DND-41 (cell line): ENCODE measurements around the gene CYP19A1.

Source experiments
- ATAC-seq: fragments of 200-7000 bp; cut with Tn5 transposase; 3 replicates; pipeline ENCODE4 v1.9.1; 2021; ENCODE audit warnings: low read depth; ENCODE audit not compliant: insufficient read depth
- DNase-seq: peaks from one replicate; pipeline ENCODE4 v3.0.0-alpha.2; 2020
- H2AFZ ChIP-seq: 2 replicates; pipeline ENCODE4 v1.6.0; 2012; ENCODE audit warnings: low read depth, low read length
- H3K27ac ChIP-seq: 2 replicates; pipeline ENCODE4 v1.5.1; 2012; ENCODE audit warnings: low read length, inconsistent platforms
- H3K27me3 ChIP-seq: fragments of 200-600 bp; sonication (generic); 2 replicates; pipeline ENCODE4 v1.6.0; 2012; ENCODE audit warnings: low read length, mild to moderate bottlenecking, inconsistent platforms; ENCODE audit not compliant: insufficient read depth, poor library complexity
- H3K36me3 ChIP-seq: 2 replicates; pipeline ENCODE4 v1.5.1; 2012; ENCODE audit warnings: low read length, inconsistent platforms; ENCODE audit not compliant: insufficient read depth
- H3K4me1 ChIP-seq: 2 replicates; pipeline ENCODE4 v1.5.1; 2012; ENCODE audit warnings: mild to moderate bottlenecking, low read length; ENCODE audit not compliant: insufficient read depth
- H3K4me2 ChIP-seq: 2 replicates; pipeline ENCODE4 v1.6.0; 2012; ENCODE audit warnings: mild to moderate bottlenecking, moderate library complexity, low read length, inconsistent platforms; ENCODE audit not compliant: insufficient read depth
- H3K4me3 ChIP-seq, 2 experiments: fragments of 200-600 bp in 1 of 2; shearing (Covaris generic) in 1 of 2; 2 replicates each; pipeline ENCODE4 v1.5.1; 2012 to 2016; ENCODE audit warnings: inconsistent platforms in 2 of 2, low read length in 2 of 2, mild to moderate bottlenecking in 2 of 2, low read depth in 1 of 2, moderate library complexity in 1 of 2
- H3K79me2 ChIP-seq: 2 replicates; pipeline ENCODE4 v1.6.0; 2012; ENCODE audit warnings: low read length, inconsistent platforms; ENCODE audit not compliant: insufficient read depth
- H3K9ac ChIP-seq: 2 replicates; pipeline ENCODE4 v1.6.0; 2012; ENCODE audit warnings: low read depth, mild to moderate bottlenecking, inconsistent platforms, low read length, moderate library complexity
- H3K9me3 ChIP-seq: 2 replicates; pipeline ENCODE4 v1.5.1; 2012; ENCODE audit warnings: low read length, moderate library complexity, mild to moderate bottlenecking, inconsistent platforms; ENCODE audit not compliant: insufficient read depth, severe bottlenecking
- H4K20me1 ChIP-seq: 2 replicates; pipeline ENCODE4 v1.6.0; 2012; ENCODE audit warnings: low read length; ENCODE audit not compliant: insufficient read depth
- CTCF ChIP-seq: IDR thresholded peaks from 2 replicates; pipeline ENCODE4 v1.5.1; 2012; ENCODE audit warnings: borderline replicate concordance, low read length, moderate library complexity, mild to moderate bottlenecking; ENCODE audit not compliant: poor library complexity, severe bottlenecking; ENCODE audit errors: extremely low read depth
- EZH2 ChIP-seq: IDR thresholded peaks from 3 replicates; pipeline ENCODE4 v1.6.1; 2012; ENCODE audit warnings: borderline replicate concordance, low read depth, mild to moderate bottlenecking, moderate library complexity, low read length, inconsistent platforms; ENCODE audit not compliant: severe bottlenecking

The CYP19A1 gene

GRCh38 chr15:51353976-51354375 is 15.6 kb upstream of the CYP19A1 start:
- Histone ChIP-seq H3K79me2 (no peaks in the 10 kb centered on the region), H3K36me3 (no peaks in the 10 kb centered on the region), H3K9me3 (no peaks in the 10 kb centered on the region), H3K4me1 (peaks cover 9% of the 10 kb centered on the region), H3K27ac (no peak overlapping the region), H3K9ac (no peak overlapping the region), H2AFZ (no peak overlapping the region), H4K20me1 (no peaks in the 10 kb centered on the region), H3K4me2 (no peak overlapping the region), H3K4me3 (no peak overlapping the region), H3K27me3 (no peaks in the 10 kb centered on the region)
- DNase-seq (no peak), ATAC-seq (no peak)
- TF ChIP-seq CTCF = no peak
- TF ChIP-seq EZH2 = no peak

DNA sequence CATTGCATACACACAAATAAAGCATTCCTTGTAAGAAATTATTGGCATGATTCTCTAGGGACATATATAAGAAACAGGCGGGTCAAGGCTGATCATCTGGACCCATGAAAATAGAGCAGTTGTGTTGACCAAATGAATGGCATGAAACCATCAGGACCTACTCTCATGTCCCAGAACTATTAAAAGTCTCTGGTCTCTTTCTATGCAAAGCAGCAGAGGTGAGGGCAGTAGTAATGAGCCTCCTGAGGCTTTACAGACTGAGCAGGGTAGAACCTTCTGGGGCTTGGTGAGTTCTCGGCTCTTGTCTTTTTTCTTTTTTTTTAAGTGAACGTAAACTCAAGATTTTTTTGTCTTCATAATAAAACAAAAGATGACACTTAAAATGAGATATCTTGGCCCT is 12.3 kb upstream of the CYP19A1 start:
- no peak overlapping the region for H3K9ac ChIP-seq
- no peak overlapping the region for H3K27ac ChIP-seq
- H3K27me3 ChIP-seq = no peaks in the 10 kb centered on the region
- no peak overlapping the region for H2AFZ ChIP-seq
- no peak for TF ChIP-seq CTCF
- no peak for TF ChIP-seq EZH2
- H4K20me1 ChIP-seq = no peaks in the 10 kb centered on the region
- no peaks in the 10 kb centered on the region for H3K4me1 ChIP-seq
- H3K9me3 ChIP-seq = no peaks in the 10 kb centered on the region
- no peaks in the 10 kb centered on the region for H3K36me3 ChIP-seq
- H3K4me2 ChIP-seq = no peak overlapping the region
- no peak overlapping the region for H3K4me3 ChIP-seq
- ATAC-seq = no peak
- DNase-seq = no peak
- H3K79me2 ChIP-seq = no peaks in the 10 kb centered on the region

- no peak for TF ChIP-seq EZH2
- no peak for TF ChIP-seq CTCF
- no peaks in the 10 kb centered on the region for H3K27me3 ChIP-seq
- H3K27ac ChIP-seq = no peak overlapping the region
- no peak overlapping the region for H2AFZ ChIP-seq
- H3K9ac ChIP-seq = no peak overlapping the region
- H3K36me3 ChIP-seq = no peaks in the 10 kb centered on the region
- no peak for ATAC-seq
- no peaks in the 10 kb centered on the region for H3K79me2 ChIP-seq
- H4K20me1 ChIP-seq = no peaks in the 10 kb centered on the region
- no peak overlapping the region for H3K4me2 ChIP-seq
- no peak overlapping the region for H3K4me3 ChIP-seq
- no peaks in the 10 kb centered on the region for H3K4me1 ChIP-seq
- H3K9me3 ChIP-seq = no peaks in the 10 kb centered on the region
- DNase-seq = no peak
Observed at GRCh38 chr15:51349156-51349844, 10.9 kb upstream of the CYP19A1 start.

DNA sequence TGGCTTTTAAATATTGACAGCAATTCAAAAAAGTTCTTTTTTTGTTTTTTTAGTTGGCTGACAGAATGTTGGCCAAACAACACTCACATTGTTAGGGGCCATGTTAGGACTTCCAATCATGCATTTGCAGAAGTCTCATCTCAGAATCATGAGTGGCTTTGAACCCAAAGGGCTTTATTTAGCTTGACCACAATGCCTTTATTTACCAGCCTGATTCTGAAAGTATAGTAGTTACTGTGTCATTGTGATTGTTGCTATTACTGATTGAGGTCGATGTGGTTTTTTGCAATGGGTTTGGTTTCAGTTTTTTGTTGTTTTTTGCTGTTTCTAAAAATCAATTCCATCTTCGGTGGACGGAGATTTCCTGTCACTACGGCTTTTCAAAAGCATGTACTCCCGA is 10.3 kb upstream of the CYP19A1 start:
- Histone ChIP-seq H3K27ac (no peak overlapping the region), H3K4me1 (no peaks in the 10 kb centered on the region), H3K9ac (no peak overlapping the region), H3K9me3 (no peaks in the 10 kb centered on the region), H3K4me3 (no peak overlapping the region), H3K79me2 (no peaks in the 10 kb centered on the region), H3K36me3 (no peaks in the 10 kb centered on the region), H2AFZ (no peak overlapping the region), H3K4me2 (no peak overlapping the region), H4K20me1 (no peaks in the 10 kb centered on the region), H3K27me3 (no peaks in the 10 kb centered on the region)
- TF ChIP-seq CTCF (no peak), EZH2 (no peak)
- ATAC-seq (no peak), DNase-seq (no peak)
